Body of pancreas (tissue), 4 donors: ENCODE data around the gene FLT1.

Experiments
- CTCF ChIP-seq, 7 experiments: fragments of 450-650 bp in 4 of 7; fragments of 200-600 bp in 3 of 7; sonication (generic) in 3 of 7; IDR thresholded peaks; one replicate each; pipeline ENCODE4 v1.5.1; 2016 to 2019; ENCODE audit warnings: antibody characterized with exemption in 7 of 7
- POLR2A ChIP-seq, 3 donors: fragments of 450-650 bp; IDR thresholded peaks; one replicate each; pipeline ENCODE4 v1.6.1; 2016; ENCODE audit warnings: antibody characterized with exemption in 3 of 3, mild to moderate bottlenecking in 2 of 3

GRCh38 chr13:28385362-28385761 lies 109.6 kb downstream of the FLT1 start:
- TF ChIP-seq CTCF (IDR thresholded peaks at IDR 0.05) (no peak), POLR2A (IDR thresholded peaks at IDR 0.05) (no peak)
